Karpas-422 (cell line): ENCODE measurements around the gene HJURP. TPM values are rescaled to one million over a fixed set of nuclear protein-coding genes. Genes with fewer than 3 reads are reported as not detected.

Source experiments
- DNase-seq: peaks from one replicate; pipeline ENCODE4 v3.0.0-alpha.2; 2015
- H2AFZ ChIP-seq: fragments of 200-600 bp; sonication (generic); 2 replicates; pipeline ENCODE4 v1.6.1; 2014; ENCODE audit warnings: antibody characterized with exemption, low read length, mixed read lengths
- H3K27ac ChIP-seq: fragments of 200-600 bp; sonication (generic); 2 replicates; pipeline ENCODE4 v1.5.1; 2014; ENCODE audit warnings: mild to moderate bottlenecking, low read length, moderate library complexity
- H3K27me3 ChIP-seq: fragments of 200-600 bp; sonication (generic); 2 replicates; pipeline ENCODE4 v1.6.1; 2014; ENCODE audit warnings: low read length, mixed read lengths
- H3K36me3 ChIP-seq: fragments of 200-600 bp; sonication (generic); 2 replicates; pipeline ENCODE4 v1.6.1; 2014; ENCODE audit warnings: low read length, mixed read lengths; ENCODE audit not compliant: insufficient read depth
- H3K4me1 ChIP-seq: fragments of 200-600 bp; sonication (generic); 2 replicates; pipeline ENCODE4 v1.6.1; 2014; ENCODE audit warnings: mild to moderate bottlenecking, low read length, mixed read lengths
- H3K4me2 ChIP-seq: fragments of 200-600 bp; sonication (generic); 2 replicates; pipeline ENCODE4 v1.6.1; 2014; ENCODE audit warnings: low read length, low read depth, mild to moderate bottlenecking; ENCODE audit not compliant: poor library complexity, severe bottlenecking
- H3K4me3 ChIP-seq: fragments of 200-600 bp; sonication (generic); 2 replicates; pipeline ENCODE4 v1.5.1; 2014; ENCODE audit warnings: mild to moderate bottlenecking, antibody characterized with exemption, low read length, mixed read lengths
- H3K79me2 ChIP-seq: fragments of 200-600 bp; sonication (generic); 2 replicates; pipeline ENCODE4 v1.6.1; 2014; ENCODE audit warnings: mild to moderate bottlenecking, low read length, mixed read lengths
- H3K9ac ChIP-seq: fragments of 200-600 bp; sonication (generic); 2 replicates; pipeline ENCODE4 v1.6.0; 2014; ENCODE audit warnings: low read length
- H3K9me2 ChIP-seq: fragments of 200-600 bp; sonication (generic), shearing (Covaris generic); replicated peaks from 2 replicates; pipeline ENCODE4 v1.6.0; 2014; ENCODE audit warnings: mild to moderate bottlenecking, low read length, moderate library complexity; ENCODE audit not compliant: insufficient read depth
- H3K9me3 ChIP-seq: fragments of 300-700, 200-600 bp; sonication (generic); 2 replicates; pipeline ENCODE4 v1.6.1; 2014; ENCODE audit warnings: low read length, mixed read lengths
- H4K20me1 ChIP-seq: fragments of 200-600 bp; sonication (generic); 2 replicates; pipeline ENCODE4 v1.6.1; 2014; ENCODE audit warnings: mild to moderate bottlenecking, antibody characterized with exemption, low read length, low read depth; ENCODE audit not compliant: insufficient read depth
- total RNA-seq: library from RNA; depleted of rRNA; stranded (reverse); fragments of >200 nt; shearing (Covaris generic); gene quantifications from 2 replicates; pipeline ENCODE4 v1.2.3, GENCODE V29; 2014; ENCODE audit warnings: low replicate concordance

The HJURP gene
- total RNA-seq, 1 experiment from 2014 or later: 29.0 TPM

DNA sequence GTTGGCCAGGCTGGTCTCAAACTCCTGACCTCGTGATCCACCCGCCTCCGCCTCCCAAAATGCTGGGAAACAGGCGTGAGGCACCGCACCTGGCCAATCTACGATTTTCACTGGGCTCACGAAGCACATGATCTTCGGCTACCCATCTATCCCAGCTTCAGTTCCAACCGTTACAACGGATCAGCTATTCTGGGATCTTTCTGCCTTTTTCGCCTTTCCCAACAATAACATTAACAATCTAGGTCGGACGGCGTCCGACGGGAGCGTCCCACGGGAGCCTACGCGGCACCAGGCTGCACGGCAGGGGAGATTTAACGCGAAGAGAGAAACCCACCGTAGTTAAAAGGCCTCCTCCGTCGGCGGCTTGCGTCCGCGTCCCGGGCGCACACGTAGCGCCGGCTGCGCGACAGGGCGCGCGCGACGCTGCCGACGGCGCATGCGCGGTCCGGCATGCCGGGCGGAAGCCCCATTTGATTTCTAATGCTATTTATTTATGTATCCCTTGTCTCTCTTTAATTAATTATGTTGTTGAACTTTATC, 13.7 kb upstream of the HJURP start, which contains the start of gene MSL3B:
Gene MSL3B, minus strand, starts transcription at position 394 of the 540 bp plus-strand sequence.
- Histone ChIP-seq H3K27ac (no peak within 1 kb of the TSS), H3K4me2 (peak within 1 kb of the TSS; percentile 70)

DNA sequence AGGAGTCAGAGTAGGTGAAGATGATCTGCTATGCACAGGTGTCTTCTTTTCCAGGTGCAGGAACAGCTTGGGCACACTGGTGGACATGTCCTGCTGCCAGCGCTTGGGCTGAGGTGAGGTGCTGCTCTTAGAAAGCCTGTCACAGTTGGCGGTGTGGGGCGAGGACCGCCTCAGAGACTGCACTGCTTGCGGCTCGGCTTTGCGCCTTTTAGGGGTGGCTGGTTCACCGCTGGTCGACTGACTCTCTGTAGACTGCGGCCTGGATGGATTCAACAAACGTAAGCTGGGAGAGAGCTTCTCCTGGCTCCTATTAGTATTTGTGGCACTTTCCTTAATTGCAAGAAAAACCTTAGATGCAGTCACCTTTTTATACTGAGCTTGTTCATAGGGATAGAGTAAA, 12.1 kb upstream of the HJURP start:
- Histone ChIP-seq H4K20me1 (no peaks in the 10 kb centered on the region), H3K27me3 (no peaks in the 10 kb centered on the region; the same call in none of the 2 replicates), H3K4me1 (peaks cover 3% of the 10 kb centered on the region), H3K4me3 (no peak overlapping the region), H3K9ac (no peak overlapping the region), H3K79me2 (no peaks in the 10 kb centered on the region), H3K4me2 (no peak overlapping the region), H3K9me3 (peaks cover 5% of the 10 kb centered on the region; the same call in 1 of the 2 replicates), H2AFZ (no peak overlapping the region), H3K9me2 (no peaks in the 10 kb centered on the region), H3K27ac (no peak overlapping the region), H3K36me3 (no peaks in the 10 kb centered on the region)
- DNase-seq: no peak

More for the DNA sequence above, 13.7 kb upstream of the HJURP start, which contains the start of gene MSL3B:
- Histone ChIP-seq H3K27me3 (no peaks in the 10 kb centered on the region; the same call in none of the 2 replicates), H3K9ac (peak within 1 kb of the TSS; percentile 85), H3K36me3 (no peaks in the 10 kb centered on the region), H4K20me1 (no peaks in the 10 kb centered on the region), H3K79me2 (no peaks in the 10 kb centered on the region), H3K9me3 (peaks cover 5% of the 10 kb centered on the region; the same call in 1 of the 2 replicates), H3K4me1 (peaks cover 9% of the 10 kb centered on the region), H3K9me2 (no peaks in the 10 kb centered on the region), H3K4me3 (peak within 1 kb of the TSS; percentile 81), H2AFZ (peak within 1 kb of the TSS; percentile 93)
- DNase-seq: peak; percentile 87

DNA sequence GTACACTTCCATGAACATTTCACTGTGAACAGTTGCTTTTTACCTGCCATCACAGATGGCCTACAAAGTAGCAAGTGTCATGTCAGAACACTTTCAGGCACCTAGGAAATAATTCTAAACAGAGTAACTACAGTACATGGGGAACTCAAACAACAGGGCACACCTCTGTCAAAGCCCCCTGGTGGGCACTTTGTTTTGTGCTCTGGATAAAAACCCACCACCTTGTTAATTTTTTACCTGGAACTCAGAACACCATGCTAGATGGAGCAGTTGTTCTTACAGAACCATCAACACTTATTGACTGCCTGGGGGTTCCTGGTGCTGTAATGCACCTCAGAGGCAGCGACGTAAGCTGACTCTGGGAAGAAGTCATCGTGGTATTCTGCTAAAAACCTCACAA, 11.5 kb upstream of the HJURP start:
- Histone ChIP-seq H2AFZ (no peak overlapping the region), H3K9me3 (peaks cover 5% of the 10 kb centered on the region; the same call in 1 of the 2 replicates), H3K9me2 (no peaks in the 10 kb centered on the region), H3K36me3 (no peaks in the 10 kb centered on the region), H3K4me1 (peaks cover 3% of the 10 kb centered on the region), H3K4me2 (no peak overlapping the region), H3K79me2 (no peaks in the 10 kb centered on the region), H3K27ac (no peak overlapping the region), H4K20me1 (no peaks in the 10 kb centered on the region), H3K9ac (no peak overlapping the region), H3K4me3 (no peak overlapping the region), H3K27me3 (no peaks in the 10 kb centered on the region; the same call in none of the 2 replicates)
- DNase-seq: peak; percentile 70

DNA sequence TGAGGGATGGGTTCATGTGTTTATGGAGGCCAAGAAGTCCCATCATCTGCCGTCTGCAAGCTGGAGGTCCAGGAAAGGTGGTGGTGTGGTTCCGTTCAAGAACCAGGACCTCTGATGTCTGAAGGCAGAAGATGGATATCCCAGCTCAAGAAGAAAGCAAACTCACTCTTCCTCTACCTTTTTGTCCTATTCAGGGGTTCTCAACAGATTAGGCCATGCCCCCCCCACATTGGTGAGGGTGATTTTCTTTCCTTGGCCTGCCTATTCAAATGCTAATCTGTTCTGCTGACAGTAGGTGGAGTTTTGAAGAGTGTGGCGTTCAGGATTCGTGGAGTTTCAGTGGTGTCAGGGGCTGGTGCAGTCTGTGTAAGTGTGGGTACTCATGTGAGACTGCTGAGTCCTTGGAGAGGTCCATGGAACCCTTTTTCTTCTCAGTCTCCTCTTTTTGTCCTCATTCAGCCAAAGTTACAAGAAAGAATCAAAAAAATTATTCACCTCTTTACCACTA, 8.0 kb upstream of the HJURP start:
- Histone ChIP-seq H3K27me3 (no peaks in the 10 kb centered on the region), H3K4me2 (no peak overlapping the region), H3K79me2 (no peaks in the 10 kb centered on the region), H3K27ac (no peak overlapping the region), H3K9ac (no peak overlapping the region), H3K4me1 (no peaks in the 10 kb centered on the region), H3K4me3 (no peak overlapping the region), H3K9me3 (no peaks in the 10 kb centered on the region), H4K20me1 (no peaks in the 10 kb centered on the region), H3K9me2 (no peaks in the 10 kb centered on the region), H2AFZ (no peak overlapping the region), H3K36me3 (no peaks in the 10 kb centered on the region)
- no peak for DNase-seq

DNA sequence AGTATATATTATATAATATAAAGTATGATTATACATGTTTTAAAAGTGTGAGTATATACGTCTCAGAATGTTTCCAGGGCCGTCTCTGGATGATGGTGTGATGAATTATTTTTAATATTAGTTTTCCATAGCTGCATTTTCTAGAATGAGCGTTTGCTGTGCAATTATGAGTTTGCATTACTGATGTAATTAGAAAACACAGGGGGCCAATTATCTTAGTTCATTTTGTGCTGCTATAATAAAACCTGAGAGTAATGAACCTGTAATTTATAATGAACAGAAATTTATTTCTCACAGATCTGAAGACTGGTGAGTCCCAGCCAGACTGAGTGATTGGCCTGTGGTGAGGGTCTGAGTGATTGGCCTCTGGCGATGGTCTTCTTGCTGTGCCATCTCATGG, 4.0 kb upstream of the HJURP start:
- H3K4me2 ChIP-seq: no peak overlapping the region
- H3K4me1 ChIP-seq: peaks cover 6% of the 10 kb centered on the region
- H3K79me2 ChIP-seq: peaks cover 9% of the 10 kb centered on the region
- no peaks in the 10 kb centered on the region for H3K9me3 ChIP-seq
- DNase-seq: no peak
- no peaks in the 10 kb centered on the region for H3K27me3 ChIP-seq
- no peaks in the 10 kb centered on the region for H3K36me3 ChIP-seq
- peaks cover 4% of the 10 kb centered on the region; the same call in 1 of the 2 replicates for H4K20me1 ChIP-seq
- no peak overlapping the region for H2AFZ ChIP-seq
- no peak overlapping the region for H3K27ac ChIP-seq
- no peaks in the 10 kb centered on the region for H3K9me2 ChIP-seq
- H3K4me3 ChIP-seq: no peak overlapping the region
- no peak overlapping the region for H3K9ac ChIP-seq

DNA sequence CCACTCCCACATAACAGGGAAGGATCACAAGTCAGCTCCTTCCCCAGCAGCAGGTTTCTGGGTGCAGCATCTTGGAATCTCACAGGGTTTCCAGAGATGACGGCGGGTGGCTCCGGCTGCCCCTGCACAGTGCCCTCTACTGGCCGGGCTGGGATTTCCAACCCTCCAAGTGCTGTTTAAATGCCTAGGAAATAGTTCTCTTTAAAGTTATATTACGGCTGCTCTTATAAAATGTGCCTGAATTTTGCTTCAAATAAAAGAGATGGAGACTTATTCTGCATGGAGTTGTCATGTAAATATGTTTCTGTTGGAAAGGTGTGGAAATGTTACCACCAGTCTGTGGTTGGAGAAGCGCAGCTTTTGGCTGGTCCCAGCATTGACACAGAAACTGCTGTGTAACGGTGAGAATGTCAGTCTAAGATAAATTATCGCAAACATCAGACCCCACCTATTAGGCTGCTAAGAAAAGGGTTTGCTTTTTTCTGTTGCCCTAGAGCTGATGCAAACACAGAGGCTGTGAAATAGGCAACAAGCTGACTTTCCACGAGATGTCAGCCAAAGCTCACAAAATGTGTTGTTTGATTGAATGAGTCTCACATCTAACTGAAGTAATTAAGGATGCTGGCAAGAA, 3.3 kb upstream of the HJURP start:
- Histone ChIP-seq H3K79me2 (peaks cover 16% of the 10 kb centered on the region), H3K4me2 (no peak overlapping the region), H3K9me2 (no peaks in the 10 kb centered on the region), H2AFZ (no peak overlapping the region), H3K9me3 (no peaks in the 10 kb centered on the region), H4K20me1 (peaks cover 10% of the 10 kb centered on the region; the same call in 1 of the 2 replicates), H3K27me3 (no peaks in the 10 kb centered on the region), H3K4me1 (peaks cover 13% of the 10 kb centered on the region), H3K9ac (no peak overlapping the region), H3K27ac (no peak overlapping the region), H3K4me3 (no peak overlapping the region), H3K36me3 (no peaks in the 10 kb centered on the region)
- peak; percentile 84 for DNase-seq

DNA sequence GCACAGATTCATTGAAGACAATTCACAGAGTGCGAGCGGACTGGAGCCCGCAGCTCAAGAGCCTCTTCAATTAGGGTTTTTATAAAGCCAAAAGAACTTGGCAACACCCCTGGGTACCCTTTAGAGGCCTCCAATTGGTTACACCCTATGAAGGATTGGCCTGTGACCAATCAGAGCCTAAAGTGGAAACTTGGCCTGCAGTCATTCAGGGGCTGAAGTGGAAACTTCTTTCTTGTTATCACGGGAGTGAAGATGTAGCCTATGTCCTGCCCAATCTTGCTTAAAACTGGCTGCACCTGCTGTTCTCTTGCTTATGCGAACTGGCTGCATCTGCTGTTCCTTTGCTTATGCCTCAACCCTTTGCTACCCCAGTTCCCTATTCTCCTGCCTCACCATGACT, 1.8 kb upstream of the HJURP start:
- no peak overlapping the region for H2AFZ ChIP-seq
- peaks cover 11% of the 10 kb centered on the region for H3K36me3 ChIP-seq
- H3K79me2 ChIP-seq: peaks cover 30% of the 10 kb centered on the region
- no peak overlapping the region for H3K4me2 ChIP-seq
- H3K9me3 ChIP-seq: no peaks in the 10 kb centered on the region
- no peaks in the 10 kb centered on the region for H3K9me2 ChIP-seq
- H3K4me1 ChIP-seq: peaks cover 25% of the 10 kb centered on the region
- peaks cover 10% of the 10 kb centered on the region; the same call in 1 of the 2 replicates for H4K20me1 ChIP-seq
- H3K27ac ChIP-seq: no peak overlapping the region
- no peaks in the 10 kb centered on the region for H3K27me3 ChIP-seq
- no peak overlapping the region for H3K9ac ChIP-seq
- peak; percentile 61 for DNase-seq
- H3K4me3 ChIP-seq: no peak overlapping the region

DNA sequence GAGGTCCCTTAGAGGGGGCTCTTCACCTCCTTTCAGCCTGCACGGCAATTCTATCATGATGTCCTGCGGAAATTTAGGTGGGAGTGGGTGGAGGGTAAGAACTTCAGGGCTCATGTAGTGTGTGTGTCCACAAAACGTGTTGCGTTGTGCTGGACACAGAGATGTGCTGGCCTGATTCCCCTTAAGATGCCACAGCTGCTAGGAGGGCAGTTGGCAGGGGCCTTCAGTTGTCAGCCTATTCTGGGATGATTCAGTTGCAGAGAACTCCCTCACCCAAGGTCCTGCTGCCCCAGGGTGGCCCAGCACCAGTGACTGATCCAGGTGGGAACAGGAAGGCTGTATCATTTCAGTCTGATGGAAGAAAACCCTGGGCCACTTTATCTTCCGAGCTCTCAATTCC, 1.0 kb upstream of the HJURP start:
- peaks cover 19% of the 10 kb centered on the region for H3K36me3 ChIP-seq
- peak overlapping the region; percentile 90; the same call in 1 of the 2 replicates for H2AFZ ChIP-seq
- H3K27ac ChIP-seq: no peak overlapping the region
- no peak overlapping the region for H3K4me3 ChIP-seq
- H3K9me3 ChIP-seq: no peaks in the 10 kb centered on the region
- H4K20me1 ChIP-seq: peaks cover 10% of the 10 kb centered on the region; the same call in 1 of the 2 replicates
- H3K4me1 ChIP-seq: peaks cover 25% of the 10 kb centered on the region
- H3K4me2 ChIP-seq: no peak overlapping the region
- no peaks in the 10 kb centered on the region for H3K27me3 ChIP-seq
- no peaks in the 10 kb centered on the region for H3K9me2 ChIP-seq
- H3K79me2 ChIP-seq: peaks cover 39% of the 10 kb centered on the region
- no peak overlapping the region for H3K9ac ChIP-seq
- no peak for DNase-seq
